GM12875 (cell line): ENCODE measurements around the gene RFPL3.

Source experiments
- H3K4me3 ChIP-seq: one replicate; pipeline ENCODE4 v1.5.1; 2011; ENCODE audit warnings: low read depth, low read length, control low read depth
- TF ChIP-seq, protein P1 (sequence below): IDR thresholded peaks from 2 replicates; pipeline ENCODE4 v1.5.1; 2011; ENCODE audit warnings: low read depth, mild to moderate bottlenecking, control low read depth, inconsistent platforms, low read length, moderate library complexity, borderline replicate concordance; ENCODE audit not compliant: insufficient read depth

Gene RFPL3

DNA sequence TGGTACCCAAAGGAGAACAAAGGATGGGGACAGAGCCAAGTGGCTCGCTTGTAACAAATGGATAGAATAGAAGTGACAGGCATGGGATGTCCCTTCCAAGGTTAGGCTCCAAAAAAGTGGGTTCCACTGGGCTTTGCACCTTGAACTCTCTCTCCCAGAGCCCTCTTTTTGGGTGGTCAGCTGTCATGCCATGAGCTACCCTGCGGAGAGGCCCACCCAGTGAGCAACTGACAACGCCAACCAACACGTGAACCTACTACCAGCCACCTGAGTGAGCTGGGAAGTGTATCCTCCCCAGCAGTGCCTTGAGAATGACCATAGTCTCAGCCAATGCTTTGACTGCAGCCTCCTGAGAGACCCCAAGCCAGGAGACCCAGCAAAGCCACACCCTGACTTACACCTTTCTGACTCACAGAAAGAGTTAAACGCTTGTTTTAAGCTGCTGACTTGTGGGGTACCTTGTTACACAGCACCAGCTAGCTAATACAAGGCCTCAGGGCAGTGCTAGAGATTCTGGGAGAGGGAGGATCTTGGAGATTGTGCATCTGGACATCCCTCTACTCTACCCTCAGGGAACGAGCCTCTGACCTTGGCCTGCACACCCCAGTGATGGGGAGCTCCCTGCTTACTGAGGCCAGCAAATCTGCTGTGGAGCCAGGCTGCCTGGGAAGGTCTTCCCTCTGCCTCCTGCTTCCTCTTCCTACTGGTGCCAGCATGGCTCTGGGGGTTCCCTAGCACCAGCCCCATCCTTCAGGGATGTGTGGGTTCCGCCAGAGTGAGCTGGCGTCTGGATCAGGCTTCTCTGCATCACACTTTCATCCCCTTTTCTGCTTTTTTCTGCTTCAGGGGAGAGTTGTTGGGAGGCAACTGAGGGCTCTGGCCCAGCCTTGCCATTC is 29.1 kb upstream of the RFPL3 start:
- TF ChIP-seq, protein P1, sequence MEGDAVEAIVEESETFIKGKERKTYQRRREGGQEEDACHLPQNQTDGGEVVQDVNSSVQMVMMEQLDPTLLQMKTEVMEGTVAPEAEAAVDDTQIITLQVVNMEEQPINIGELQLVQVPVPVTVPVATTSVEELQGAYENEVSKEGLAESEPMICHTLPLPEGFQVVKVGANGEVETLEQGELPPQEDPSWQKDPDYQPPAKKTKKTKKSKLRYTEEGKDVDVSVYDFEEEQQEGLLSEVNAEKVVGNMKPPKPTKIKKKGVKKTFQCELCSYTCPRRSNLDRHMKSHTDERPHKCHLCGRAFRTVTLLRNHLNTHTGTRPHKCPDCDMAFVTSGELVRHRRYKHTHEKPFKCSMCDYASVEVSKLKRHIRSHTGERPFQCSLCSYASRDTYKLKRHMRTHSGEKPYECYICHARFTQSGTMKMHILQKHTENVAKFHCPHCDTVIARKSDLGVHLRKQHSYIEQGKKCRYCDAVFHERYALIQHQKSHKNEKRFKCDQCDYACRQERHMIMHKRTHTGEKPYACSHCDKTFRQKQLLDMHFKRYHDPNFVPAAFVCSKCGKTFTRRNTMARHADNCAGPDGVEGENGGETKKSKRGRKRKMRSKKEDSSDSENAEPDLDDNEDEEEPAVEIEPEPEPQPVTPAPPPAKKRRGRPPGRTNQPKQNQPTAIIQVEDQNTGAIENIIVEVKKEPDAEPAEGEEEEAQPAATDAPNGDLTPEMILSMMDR, result no peak
- no peak overlapping the region for H3K4me3 ChIP-seq

DNA sequence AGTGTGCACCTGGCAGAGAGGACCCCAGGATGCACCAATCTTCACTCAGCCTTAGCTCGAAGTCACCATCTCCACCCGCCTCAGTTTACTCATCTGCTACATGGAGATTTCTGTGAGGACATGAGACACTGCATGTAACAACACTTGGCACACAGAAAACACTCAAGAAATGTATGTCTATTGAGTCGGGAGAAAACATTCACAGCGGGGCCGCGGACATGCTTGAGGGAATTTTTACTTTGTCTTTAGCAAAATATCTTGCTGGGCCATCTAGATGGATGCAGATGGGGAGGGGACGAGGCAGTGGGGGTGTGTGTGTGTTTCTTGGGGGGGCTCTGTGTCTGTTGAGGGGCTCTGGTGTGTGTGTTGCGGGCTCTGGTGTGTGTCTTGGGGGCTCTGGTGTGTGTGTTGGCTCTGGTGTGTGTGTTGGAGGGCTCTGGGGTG is 28.4 kb upstream of the RFPL3 start:
- H3K4me3 ChIP-seq, result no peak overlapping the region
- TF ChIP-seq, protein P1, result no peak

DNA sequence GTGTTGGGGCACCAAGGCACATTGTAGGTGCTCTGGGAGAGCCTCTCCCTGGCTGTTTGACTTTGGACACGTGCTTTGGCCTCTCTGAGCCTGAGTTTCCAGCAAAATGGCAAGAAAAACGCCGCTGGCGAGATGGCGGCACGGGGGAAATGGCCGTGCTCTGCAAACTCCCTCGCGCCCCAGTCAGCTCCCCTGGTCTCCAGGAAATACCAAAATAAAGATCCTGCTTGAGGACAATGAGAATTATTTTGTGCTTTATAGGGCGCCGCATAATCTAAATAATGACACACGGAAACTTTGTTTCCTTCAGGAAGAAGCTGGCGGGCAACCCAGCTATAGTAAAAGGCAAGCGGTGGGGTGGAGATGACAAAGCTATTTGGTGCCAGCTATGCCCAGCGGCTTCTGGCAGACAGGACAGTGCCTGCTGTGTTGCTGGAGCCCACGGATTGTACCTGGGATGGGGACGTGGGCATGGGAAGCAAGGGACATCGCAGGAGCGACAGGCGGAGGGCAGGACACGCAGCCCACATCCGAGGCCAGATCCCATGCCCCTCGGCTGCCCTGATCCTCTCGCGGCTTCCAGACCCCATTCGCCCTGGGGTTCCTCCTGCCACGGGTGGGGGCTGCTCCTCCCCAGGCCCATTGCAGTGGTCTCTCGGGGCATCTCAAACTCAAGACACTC is 26.3 kb upstream of the RFPL3 start:
- no peak overlapping the region for H3K4me3 ChIP-seq
- TF ChIP-seq, protein P1, result no peak

DNA sequence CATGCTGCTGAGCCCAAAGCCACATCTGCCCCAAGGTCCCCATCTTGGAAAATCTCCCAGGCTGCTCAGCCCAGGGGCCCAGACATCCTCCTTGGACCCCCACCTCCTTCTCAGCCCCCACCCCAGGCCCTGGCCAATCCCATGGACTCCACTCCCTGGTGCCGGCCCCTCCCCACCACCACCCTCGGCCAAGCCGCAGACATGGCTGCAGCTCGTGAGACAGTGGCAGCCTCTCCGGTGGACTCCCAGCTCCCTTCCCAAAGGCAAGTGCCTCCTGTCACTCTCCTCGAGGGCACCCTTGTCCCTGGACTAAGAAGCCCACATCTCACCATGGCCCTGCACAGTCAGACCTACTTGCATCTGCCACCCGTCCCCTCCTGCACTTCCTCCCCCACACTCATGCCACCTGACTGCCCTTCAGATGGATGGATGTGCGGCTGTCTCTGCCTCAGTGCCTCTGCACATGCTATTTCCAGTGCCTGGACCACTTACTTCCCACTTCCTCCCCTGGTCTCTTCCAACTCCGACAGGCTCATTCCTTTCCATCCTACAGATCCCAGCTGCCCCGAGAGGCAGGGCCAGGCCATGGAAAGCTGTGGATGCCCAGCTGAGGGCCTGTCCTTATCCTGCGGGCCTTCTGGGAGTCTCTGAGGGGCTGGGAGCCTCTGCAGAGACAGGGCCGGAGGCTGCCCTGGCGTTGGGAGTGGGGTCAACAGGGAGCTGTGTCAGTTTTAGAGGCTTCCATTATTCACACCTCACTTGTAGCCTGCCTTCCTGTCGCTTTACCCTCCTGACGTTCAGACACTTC is 25.5 kb upstream of the RFPL3 start:
- TF ChIP-seq, protein P1, result no peak

DNA sequence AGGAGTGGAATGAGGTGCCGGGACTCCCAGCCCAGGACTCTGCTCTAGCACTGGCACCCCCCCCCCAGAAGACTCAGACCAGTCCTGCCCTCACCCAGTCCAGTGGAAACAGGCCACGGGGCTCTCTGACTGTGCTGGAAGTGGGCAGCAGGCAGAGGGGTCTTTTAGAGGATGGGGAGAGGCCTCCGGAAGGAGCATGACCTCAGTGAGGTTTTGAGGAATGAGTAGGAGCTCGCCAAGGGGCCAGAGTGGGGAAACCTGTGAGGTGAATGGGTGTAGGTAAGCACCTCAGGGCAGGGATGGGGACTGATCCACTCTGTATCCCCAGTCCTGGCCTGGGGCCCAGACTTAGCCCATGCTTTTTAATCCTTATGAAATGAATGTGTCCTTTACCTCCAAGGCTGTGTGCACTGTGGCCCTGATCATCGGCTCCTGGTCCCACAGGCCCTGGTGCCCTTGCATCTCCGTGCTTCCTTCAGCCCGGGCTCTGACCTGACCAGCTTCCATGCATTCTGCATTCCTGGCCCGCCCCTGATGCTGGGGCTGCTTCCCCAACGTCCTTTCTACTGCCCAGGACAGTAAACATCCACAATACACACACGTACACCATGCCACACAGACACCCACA is 24.4 kb upstream of the RFPL3 start:
- no peak overlapping the region for H3K4me3 ChIP-seq
- TF ChIP-seq, protein P1, result no peak

More for the DNA sequence above, 25.5 kb upstream of the RFPL3 start:
- no peak overlapping the region for H3K4me3 ChIP-seq

DNA sequence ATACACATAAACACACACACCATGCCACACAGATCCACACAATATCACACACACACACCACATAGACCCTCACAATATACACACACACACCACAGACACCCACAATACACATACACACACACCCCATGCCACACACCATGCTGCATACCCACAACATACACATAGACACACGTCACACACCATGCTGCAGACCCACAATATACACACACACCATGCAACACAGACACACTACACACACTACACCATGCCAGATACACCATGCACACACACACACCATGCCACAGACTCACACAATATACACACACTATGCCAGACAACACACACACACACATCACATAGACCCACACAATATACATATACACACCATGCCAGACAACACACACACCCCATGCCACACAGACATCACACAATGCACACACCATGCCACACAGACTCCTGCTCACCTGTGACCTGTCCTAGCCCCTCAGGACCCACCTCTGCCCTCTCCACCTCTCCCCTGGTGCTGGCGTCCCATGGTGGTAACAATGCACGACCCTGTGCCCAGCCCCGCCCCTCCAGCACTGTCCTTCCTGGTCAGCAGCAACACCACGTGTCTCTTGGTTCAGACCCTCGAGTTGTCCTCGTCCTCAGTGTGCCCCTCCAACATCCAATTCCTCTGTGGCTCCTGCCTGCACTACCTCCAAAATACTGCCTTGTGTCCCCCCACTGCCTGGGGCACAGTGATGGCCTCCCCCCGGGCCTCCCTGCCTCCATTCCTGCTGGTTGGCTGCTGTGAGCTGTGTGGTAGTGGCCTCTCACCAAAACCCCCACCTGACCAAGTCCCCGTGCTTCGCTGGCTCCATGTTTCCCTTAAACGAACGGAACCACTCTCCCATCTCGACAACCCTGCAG is 23.7 kb upstream of the RFPL3 start:
- no peak overlapping the region for H3K4me3 ChIP-seq
- TF ChIP-seq, protein P1, result no peak
